ENCODE measurements around the gene SLC18A2. TPM values are rescaled to one million over a fixed set of nuclear protein-coding genes. Genes with fewer than 3 reads are reported as not detected.

The SLC18A2 gene
- total and polyA plus RNA-seq, 2 donors (not counting 3 experiments of a cell fraction or from before 2014, with no cell fraction given) = not detected

DNA sequence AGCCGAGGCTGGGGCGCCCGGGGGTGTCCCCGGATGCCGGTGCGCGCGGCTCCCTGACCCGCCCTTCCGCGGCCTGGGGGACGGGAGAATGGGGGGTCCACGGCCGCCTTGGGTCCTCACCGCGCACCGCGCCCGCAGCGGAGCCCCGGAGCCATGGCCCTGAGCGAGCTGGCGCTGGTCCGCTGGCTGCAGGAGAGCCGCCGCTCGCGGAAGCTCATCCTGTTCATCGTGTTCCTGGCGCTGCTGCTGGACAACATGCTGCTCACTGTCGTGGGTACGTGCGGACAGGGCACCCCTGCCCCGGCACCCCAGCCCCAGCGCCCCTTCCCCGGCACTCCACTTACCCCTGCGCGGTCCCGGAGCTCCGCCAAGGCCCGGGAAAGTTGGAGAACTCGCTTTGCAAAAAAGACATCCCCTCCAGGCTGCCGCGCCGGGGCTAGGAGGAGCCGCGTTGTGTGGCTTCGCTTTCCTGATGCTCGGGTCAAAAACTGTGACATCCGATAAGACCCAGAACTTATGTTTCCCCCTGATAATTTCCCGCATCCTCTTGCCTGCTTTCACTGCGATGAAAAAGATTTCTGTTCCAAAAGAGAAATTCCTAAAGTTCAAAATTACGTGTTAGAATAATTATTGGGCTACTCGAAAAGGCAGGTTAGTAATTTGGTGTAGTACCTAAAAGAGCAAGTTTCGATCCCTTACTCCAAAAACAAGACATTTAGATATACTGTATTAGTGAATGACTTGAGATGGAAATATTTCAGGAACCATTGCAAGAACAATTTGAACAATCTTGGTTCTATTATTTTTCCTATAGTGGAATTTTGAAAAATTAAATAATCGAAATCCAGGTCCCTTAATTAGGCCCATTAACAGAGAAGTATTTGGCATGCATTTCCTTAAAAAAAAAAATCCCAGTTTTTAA lies 888 bp downstream of the SLC18A2 start:
- BruUV-seq (replicated peaks) = no TSS peak
- Histone ChIP-seq H3K9me3 (replicated peaks; ENCODE audit: control insufficient read depth, insufficient read depth, low read length) (no peaks in the 10 kb centered on the region), H3K4me3 (replicated peaks in 1 of 3; ENCODE audit: insufficient read depth in 1 of 3, low read depth in 1 of 3, low read length in 3 of 3) (no peak overlapping the region), H3K27ac (ENCODE audit: insufficient read depth, low read depth, low read length) (no peak overlapping the region), H2AFZ (ENCODE audit: low read depth, low read length) (no peak overlapping the region), H3K79me2 (ENCODE audit: control insufficient read depth, insufficient read depth, low read length) (no peaks in the 10 kb centered on the region), H3K9ac (replicated peaks; ENCODE audit: extremely low read depth, insufficient read depth, low read length) (no peak overlapping the region), H3K9me1 (replicated peaks; ENCODE audit: control insufficient read depth, extremely low read depth, insufficient read depth, low read length) (no peaks in the 10 kb centered on the region), H4K20me1 (replicated peaks; ENCODE audit: control insufficient read depth, extremely low read depth, insufficient read depth, low read length) (no peaks in the 10 kb centered on the region), H3K27me3 (ENCODE audit: control insufficient read depth in 2 of 2, insufficient read depth in 2 of 2, low read length in 2 of 2) (peaks cover 14 to 27% of the 10 kb centered on the region in 2 experiments), H3K4me1 (ENCODE audit: control insufficient read depth, extremely low read depth, insufficient read depth, low read length) (no peaks in the 10 kb centered on the region), H3K36me3 (ENCODE audit: control insufficient read depth in 2 of 2, extremely low read depth in 1 of 2, insufficient read depth in 2 of 2, low read length in 2 of 2) (no peaks in the 10 kb centered on the region), H3K4me2 (ENCODE audit: insufficient read depth, low read length) (no peak overlapping the region)
- POLR2A ChIA-PET = interaction anchor here (0.5 to 0.6 kb wide), 2 partner anchors 10 to 23 kb away, joined by 3 to 4 read pairs; no protein-coding TSS in a partner anchor
- intact Hi-C loops (cut with micrococcal nuclease) = no loop called here
- FAIRE-seq (no peak), DNase-seq (ENCODE audit: low read depth, low spot score) (no peak)
- dilution Hi-C loops (cut with MboI; ENCODE audit: extremely low pct_ligation_motif_present, low sequenced_read_pairs) = no loop called here
- CTCF ChIA-PET = interaction anchor here (0.6 to 3.1 kb wide), 2 partner anchors 25 to 1479 kb away, joined by 3 to 14 read pairs; no protein-coding TSS in a partner anchor
- TF ChIP-seq EZH2 (IDR thresholded peaks at IDR 0.05; ENCODE audit: borderline replicate concordance, low read depth, low read length, severe bottlenecking) = peak; percentile 61
- no peak for TF ChIP-seq POLR2AphosphoS5 (IDR thresholded peaks at IDR 0.05; ENCODE audit: insufficient read depth, low read depth, low read length)

DNA sequence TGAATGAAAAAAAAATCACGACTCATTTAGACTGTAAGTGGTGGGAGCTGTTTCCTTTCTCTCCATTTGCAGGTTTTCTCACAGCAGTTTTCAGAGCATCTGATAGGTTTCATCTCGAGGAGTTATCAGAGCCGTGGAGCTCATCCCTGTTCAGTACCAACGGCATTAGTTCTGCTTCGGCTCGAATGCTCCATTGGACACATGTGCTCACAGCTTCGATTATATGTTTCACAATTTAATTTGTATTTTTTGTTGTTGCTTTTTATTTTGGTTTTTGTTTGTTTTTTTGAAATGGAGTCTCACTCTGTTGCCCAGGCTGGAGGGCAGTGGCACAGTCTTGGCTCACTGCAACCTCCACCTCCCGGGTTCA lies 1.5 kb downstream of the SLC18A2 start:
- H3K4me1 ChIP-seq (ENCODE audit: control insufficient read depth, extremely low read depth, insufficient read depth, low read length) = no peaks in the 10 kb centered on the region
- DNase-seq (ENCODE audit: low read depth, low spot score) = no peak
- H4K20me1 ChIP-seq (replicated peaks; ENCODE audit: control insufficient read depth, extremely low read depth, insufficient read depth, low read length) = no peaks in the 10 kb centered on the region
- H2AFZ ChIP-seq (ENCODE audit: low read depth, low read length) = no peak overlapping the region
- no peak for FAIRE-seq
- H3K9ac ChIP-seq (replicated peaks; ENCODE audit: extremely low read depth, insufficient read depth, low read length) = no peak overlapping the region
- ChIA-PET POLR2A (no interaction called here), CTCF (interaction anchor here (3.1 kb wide), 1 partner anchor 26 kb away, joined by 14 read pairs; no protein-coding TSS in a partner anchor)
- H3K4me3 ChIP-seq (replicated peaks in 1 of 3; ENCODE audit: insufficient read depth in 1 of 3, low read depth in 1 of 3, low read length in 3 of 3) = no peak overlapping the region
- TF ChIP-seq GATA2 (IDR thresholded peaks at IDR 0.05; ENCODE audit: insufficient read depth, insufficient read length, low read depth, low read length) (no peak), POLR2AphosphoS5 (IDR thresholded peaks at IDR 0.05; ENCODE audit: insufficient read depth, low read depth, low read length) (no peak), EZH2 (IDR thresholded peaks at IDR 0.05; ENCODE audit: borderline replicate concordance, low read depth, low read length, severe bottlenecking) (no peak), MYC (IDR thresholded peaks at IDR 0.05; ENCODE audit: low read depth, low read length) (no peak), JUN (IDR thresholded peaks at IDR 0.05; ENCODE audit: borderline replicate concordance, insufficient read depth, insufficient read length, low read depth) (no peak), FOS (IDR thresholded peaks at IDR 0.05; ENCODE audit: borderline replicate concordance, insufficient read depth, low read length) (no peak), POLR2A (IDR thresholded peaks at IDR 0.05; ENCODE audit: low read depth, low read length) (no peak)
- TF ChIP-seq, protein P1, sequence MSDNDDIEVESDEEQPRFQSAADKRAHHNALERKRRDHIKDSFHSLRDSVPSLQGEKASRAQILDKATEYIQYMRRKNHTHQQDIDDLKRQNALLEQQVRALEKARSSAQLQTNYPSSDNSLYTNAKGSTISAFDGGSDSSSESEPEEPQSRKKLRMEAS (IDR thresholded peaks at IDR 0.05; ENCODE audit: insufficient read depth, insufficient read length) = no peak
- no peaks in the 10 kb centered on the region for H3K36me3 ChIP-seq (ENCODE audit: control insufficient read depth in 2 of 2, extremely low read depth in 1 of 2, insufficient read depth in 2 of 2, low read length in 2 of 2)
- BruUV-seq (replicated peaks) = no TSS peak
- no peaks in the 10 kb centered on the region for H3K9me3 ChIP-seq (replicated peaks; ENCODE audit: control insufficient read depth, insufficient read depth, low read length)
- H3K27ac ChIP-seq (ENCODE audit: insufficient read depth, low read depth, low read length) = no peak overlapping the region
- intact Hi-C loops (cut with micrococcal nuclease) (no loop called here), dilution Hi-C loops (cut with MboI; ENCODE audit: extremely low pct_ligation_motif_present, low sequenced_read_pairs) (no loop called here)
- peaks cover 14 to 27% of the 10 kb centered on the region in 2 experiments for H3K27me3 ChIP-seq (ENCODE audit: control insufficient read depth in 2 of 2, insufficient read depth in 2 of 2, low read length in 2 of 2)
- no peak overlapping the region for H3K4me2 ChIP-seq (ENCODE audit: insufficient read depth, low read length)
- H3K79me2 ChIP-seq (ENCODE audit: control insufficient read depth, insufficient read depth, low read length) = no peaks in the 10 kb centered on the region
- H3K9me1 ChIP-seq (replicated peaks; ENCODE audit: control insufficient read depth, extremely low read depth, insufficient read depth, low read length) = no peaks in the 10 kb centered on the region

Data from endothelial cell of umbilical vein (primary cell).